ENCODE data around the gene DAPK3. TPM values are rescaled to one million over a fixed set of nuclear protein-coding genes. Genes with fewer than 3 reads are reported as not detected.

DAPK3 gene
- polyA plus RNA-seq, 3 donors: 13.7 to 32.1 (median 21.8) TPM

GRCh38 chr19:4013886-4014540, 43.1 kb upstream of the DAPK3 start:
- intact Hi-C loops (cut with micrococcal nuclease): no loop called here
- Histone ChIP-seq H3K9me3 (replicated peaks in 1 of 2; ENCODE audit: control insufficient read depth in 1 of 2, insufficient read depth in 1 of 2, low read length in 2 of 2) (no peaks in the 10 kb centered on the region), H3K79me2 (ENCODE audit: insufficient read depth, low read length) (peaks cover 93% of the 10 kb centered on the region), H3K4me3 (replicated peaks in 1 of 3; ENCODE audit: low read depth in 2 of 3, low read length in 3 of 3) (no peak overlapping the region), H3K27ac (ENCODE audit: low read depth in 1 of 2, low read length in 2 of 2) (no peak overlapping the region), H3K9ac (ENCODE audit: insufficient read depth, low read length, poor library complexity, severe bottlenecking) (no peak overlapping the region), H3K4me1 (ENCODE audit: control insufficient read depth in 1 of 2, insufficient read depth in 2 of 2, low read length in 2 of 2) (peaks cover under 1 to 20% of the 10 kb centered on the region in 2 donors), H4K20me1 (ENCODE audit: insufficient read depth, low read length) (peaks cover 100% of the 10 kb centered on the region), H3K27me3 (ENCODE audit: control insufficient read depth in 2 of 2, insufficient read depth in 2 of 2, low read length in 2 of 2) (no peaks in the 10 kb centered on the region), H3K4me2 (replicated peaks; ENCODE audit: extremely low read depth, low read length, poor library complexity, severe bottlenecking) (no peak overlapping the region), H2AFZ (ENCODE audit: insufficient read depth, low read depth, low read length, poor library complexity, severe bottlenecking) (no peak overlapping the region), H3K36me3 (replicated peaks in 1 of 2; ENCODE audit: control insufficient read depth in 1 of 2, insufficient read depth in 2 of 2, low read length in 2 of 2) (peaks cover 44 to 70% of the 10 kb centered on the region in 2 donors)
- TF ChIP-seq, protein P1, sequence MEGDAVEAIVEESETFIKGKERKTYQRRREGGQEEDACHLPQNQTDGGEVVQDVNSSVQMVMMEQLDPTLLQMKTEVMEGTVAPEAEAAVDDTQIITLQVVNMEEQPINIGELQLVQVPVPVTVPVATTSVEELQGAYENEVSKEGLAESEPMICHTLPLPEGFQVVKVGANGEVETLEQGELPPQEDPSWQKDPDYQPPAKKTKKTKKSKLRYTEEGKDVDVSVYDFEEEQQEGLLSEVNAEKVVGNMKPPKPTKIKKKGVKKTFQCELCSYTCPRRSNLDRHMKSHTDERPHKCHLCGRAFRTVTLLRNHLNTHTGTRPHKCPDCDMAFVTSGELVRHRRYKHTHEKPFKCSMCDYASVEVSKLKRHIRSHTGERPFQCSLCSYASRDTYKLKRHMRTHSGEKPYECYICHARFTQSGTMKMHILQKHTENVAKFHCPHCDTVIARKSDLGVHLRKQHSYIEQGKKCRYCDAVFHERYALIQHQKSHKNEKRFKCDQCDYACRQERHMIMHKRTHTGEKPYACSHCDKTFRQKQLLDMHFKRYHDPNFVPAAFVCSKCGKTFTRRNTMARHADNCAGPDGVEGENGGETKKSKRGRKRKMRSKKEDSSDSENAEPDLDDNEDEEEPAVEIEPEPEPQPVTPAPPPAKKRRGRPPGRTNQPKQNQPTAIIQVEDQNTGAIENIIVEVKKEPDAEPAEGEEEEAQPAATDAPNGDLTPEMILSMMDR (IDR thresholded peaks at IDR 0.05): no peak
- Mint-ChIP-seq H3K4me1 (peaks cover 26% of the 10 kb centered on the region), H3K27ac (no peak overlapping the region), H3K27me3 (ENCODE audit: low read depth in 3 of 3) (peaks cover 0 to 1% (median 0%) of the 10 kb centered on the region in 3 donors), H3K36me3 (peaks cover 33 to 75% of the 10 kb centered on the region in 2 donors), H3K9me3 (peaks cover 0 to 2% (median 0%) of the 10 kb centered on the region in 7 donors), H3K4me3 (no peak overlapping the region)
- DNase-seq: peak in 1 of 3 donors; percentile 2
- WGBS (ENCODE audit: insufficient coverage): 97% methylated on average over 18 of the region's 20 CpGs

DNA sequence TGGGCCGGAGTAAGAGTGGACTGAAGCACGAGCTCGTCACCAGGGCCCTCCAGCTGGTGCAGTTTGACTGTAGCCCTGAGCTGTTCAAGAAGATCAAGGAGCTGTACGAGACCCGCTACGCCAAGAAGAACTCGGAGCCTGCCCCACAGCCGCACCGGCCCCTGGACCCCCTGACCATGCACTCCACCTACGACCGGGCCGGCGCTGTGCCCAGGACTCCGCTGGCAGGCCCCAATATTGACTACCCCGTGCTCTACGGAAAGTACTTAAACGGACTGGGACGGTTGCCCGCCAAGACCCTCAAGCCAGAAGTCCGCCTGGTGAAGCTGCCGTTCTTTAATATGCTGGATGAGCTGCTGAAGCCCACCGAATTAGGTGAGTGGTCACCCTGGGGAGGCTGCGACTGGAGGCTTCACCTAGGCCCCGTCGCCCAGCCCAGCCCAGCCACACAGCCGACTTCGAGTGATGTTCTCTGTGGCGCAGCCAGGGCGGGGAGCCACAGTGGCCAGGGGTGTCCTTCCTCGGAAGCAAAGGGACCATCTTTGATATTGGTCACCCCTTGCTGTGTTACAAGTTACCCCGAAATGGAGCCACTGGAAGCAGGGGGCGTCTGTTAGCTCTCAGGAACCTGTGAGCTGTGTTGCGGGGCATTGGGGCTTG, 42.2 kb upstream of the DAPK3 start:
- Mint-ChIP-seq H3K4me1 (peaks cover 35% of the 10 kb centered on the region), H3K27me3 (ENCODE audit: low read depth in 3 of 3) (peaks cover 0 to 1% (median 0%) of the 10 kb centered on the region in 3 donors), H3K9me3 (peaks cover 0 to 2% (median 0%) of the 10 kb centered on the region in 7 donors), H3K36me3 (peaks cover 28 to 66% of the 10 kb centered on the region in 2 donors), H3K4me3 (no peak overlapping the region), H3K27ac (no peak overlapping the region)
- peak in 1 of 3 donors; percentile 2 for DNase-seq
- Histone ChIP-seq H4K20me1 (ENCODE audit: insufficient read depth, low read length) (peaks cover 100% of the 10 kb centered on the region), H3K27ac (ENCODE audit: low read depth in 1 of 2, low read length in 2 of 2) (no peak overlapping the region), H3K27me3 (ENCODE audit: control insufficient read depth in 2 of 2, insufficient read depth in 2 of 2, low read length in 2 of 2) (no peaks in the 10 kb centered on the region), H2AFZ (ENCODE audit: insufficient read depth, low read depth, low read length, poor library complexity, severe bottlenecking) (no peak overlapping the region), H3K9me3 (replicated peaks in 1 of 2; ENCODE audit: control insufficient read depth in 1 of 2, insufficient read depth in 1 of 2, low read length in 2 of 2) (no peaks in the 10 kb centered on the region), H3K4me3 (replicated peaks in 1 of 3; ENCODE audit: low read depth in 2 of 3, low read length in 3 of 3) (no peak overlapping the region), H3K4me2 (replicated peaks; ENCODE audit: extremely low read depth, low read length, poor library complexity, severe bottlenecking) (no peak overlapping the region), H3K4me1 (ENCODE audit: control insufficient read depth in 1 of 2, insufficient read depth in 2 of 2, low read length in 2 of 2) (peaks cover 9 to 29% of the 10 kb centered on the region in 2 donors), H3K36me3 (replicated peaks in 1 of 2; ENCODE audit: control insufficient read depth in 1 of 2, insufficient read depth in 2 of 2, low read length in 2 of 2) (peaks cover 44 to 66% of the 10 kb centered on the region in 2 donors), H3K9ac (ENCODE audit: insufficient read depth, low read length, poor library complexity, severe bottlenecking) (no peak overlapping the region), H3K79me2 (ENCODE audit: insufficient read depth, low read length) (peaks cover 95% of the 10 kb centered on the region)
- 98% methylated on average over 32 of the region's 33 CpGs for WGBS (ENCODE audit: insufficient coverage)
- intact Hi-C loops (cut with micrococcal nuclease): no loop called here
- TF ChIP-seq, protein P1 (IDR thresholded peaks at IDR 0.05): no peak
